ENCODE measurements around the gene GAA. TPM values are rescaled to one million over a fixed set of nuclear protein-coding genes. Genes with fewer than 3 reads are reported as not detected.

The GAA gene
- total and polyA plus RNA-seq, 10 donors = 22.7 to 166 (median 95.9) TPM

DNA sequence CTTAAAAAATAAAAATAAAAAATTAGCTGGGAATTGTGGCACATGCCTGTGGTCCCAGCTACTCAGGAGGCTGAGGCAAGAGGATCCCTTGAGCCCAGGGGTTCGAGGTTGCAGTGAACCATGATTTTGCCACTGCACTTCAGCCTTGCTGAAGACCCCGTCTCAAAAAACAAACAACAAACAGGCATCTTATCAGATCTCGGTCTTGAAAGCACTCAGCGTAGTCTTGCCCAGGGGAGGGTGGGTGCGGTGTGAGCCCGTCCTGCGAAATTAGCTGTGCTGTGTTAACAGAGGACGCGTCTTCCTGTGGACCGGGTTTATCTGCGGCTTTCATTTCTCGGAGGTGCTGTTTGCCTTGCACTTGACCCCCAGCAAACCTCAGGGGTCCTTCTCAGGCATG, 5.4 kb downstream of the GAA start:
- DNase-seq = no peak
- H3K27ac ChIP-seq = no peak overlapping the region

DNA sequence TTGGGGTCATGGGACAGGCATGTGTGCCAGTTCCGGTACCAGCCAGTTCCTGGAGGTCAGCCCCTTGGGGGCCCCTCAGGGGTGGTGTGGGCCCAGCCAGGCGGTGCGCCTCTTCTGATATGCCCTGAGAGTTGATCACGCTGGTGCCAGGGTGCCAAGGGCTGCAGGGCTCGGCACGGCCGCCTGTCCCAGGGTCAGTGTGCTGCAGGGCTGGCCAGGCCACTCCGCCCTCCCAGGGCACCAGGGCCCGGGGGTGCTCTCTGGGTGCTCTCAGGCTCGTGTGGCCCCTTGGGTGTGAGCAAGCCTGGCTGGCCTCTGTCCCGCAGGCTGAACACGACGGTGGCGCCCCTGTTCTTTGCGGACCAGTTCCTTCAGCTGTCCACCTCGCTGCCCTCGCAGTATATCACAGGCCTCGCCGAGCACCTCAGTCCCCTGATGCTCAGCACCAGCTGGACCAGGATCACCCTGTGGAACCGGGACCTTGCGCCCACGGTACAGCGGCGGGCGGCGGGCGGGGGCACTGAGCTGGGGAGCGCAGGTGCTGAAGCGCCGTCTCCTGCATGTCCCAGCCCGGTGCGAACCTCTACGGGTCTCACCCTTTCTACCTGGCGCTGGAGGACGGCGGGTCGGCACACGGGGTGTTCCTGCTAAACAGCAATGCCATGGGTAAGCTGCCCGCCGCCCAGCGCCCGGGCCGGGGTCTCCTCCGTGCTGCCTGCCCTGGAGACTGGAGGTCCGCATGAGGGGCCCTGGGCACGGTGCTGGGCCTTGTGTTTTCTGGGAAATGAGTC, 6.0 kb downstream of the GAA start:
- TF ChIP-seq, protein P1, sequence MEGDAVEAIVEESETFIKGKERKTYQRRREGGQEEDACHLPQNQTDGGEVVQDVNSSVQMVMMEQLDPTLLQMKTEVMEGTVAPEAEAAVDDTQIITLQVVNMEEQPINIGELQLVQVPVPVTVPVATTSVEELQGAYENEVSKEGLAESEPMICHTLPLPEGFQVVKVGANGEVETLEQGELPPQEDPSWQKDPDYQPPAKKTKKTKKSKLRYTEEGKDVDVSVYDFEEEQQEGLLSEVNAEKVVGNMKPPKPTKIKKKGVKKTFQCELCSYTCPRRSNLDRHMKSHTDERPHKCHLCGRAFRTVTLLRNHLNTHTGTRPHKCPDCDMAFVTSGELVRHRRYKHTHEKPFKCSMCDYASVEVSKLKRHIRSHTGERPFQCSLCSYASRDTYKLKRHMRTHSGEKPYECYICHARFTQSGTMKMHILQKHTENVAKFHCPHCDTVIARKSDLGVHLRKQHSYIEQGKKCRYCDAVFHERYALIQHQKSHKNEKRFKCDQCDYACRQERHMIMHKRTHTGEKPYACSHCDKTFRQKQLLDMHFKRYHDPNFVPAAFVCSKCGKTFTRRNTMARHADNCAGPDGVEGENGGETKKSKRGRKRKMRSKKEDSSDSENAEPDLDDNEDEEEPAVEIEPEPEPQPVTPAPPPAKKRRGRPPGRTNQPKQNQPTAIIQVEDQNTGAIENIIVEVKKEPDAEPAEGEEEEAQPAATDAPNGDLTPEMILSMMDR (IDR thresholded peaks at IDR 0.05 in 8 of 11, conservative IDR thresholded peaks at IDR 0.05 in 3 of 11) = no peak
- peak in 1 of 3 donors; percentile 36 for TF ChIP-seq POLR2AphosphoS5 (IDR thresholded peaks at IDR 0.05)
- 90 to 94% (median 93%) methylated on average over 19 to 46 of the region's 46 CpGs for WGBS, 5 donors
- no peak overlapping the region for H3K4me3 ChIP-seq
- intact Hi-C loops (cut with DNase I; ENCODE audit: low total_unique reads) = no loop called here
- DNase-seq = peak; percentile 67
- H3K4me1 ChIP-seq = peaks cover 0 to 29% (median 15%) of the 10 kb centered on the region in 6 donors
- no peak overlapping the region for H3K27ac ChIP-seq
- peaks cover 0 to 63% (median 0%) of the 10 kb centered on the region in 6 donors for H3K36me3 ChIP-seq
- H3K9me3 ChIP-seq = no peaks in the 10 kb centered on the region
- H3K27me3 ChIP-seq (replicated peaks in 1 of 7) = no peaks in the 10 kb centered on the region

More for the DNA sequence above, 5.4 kb downstream of the GAA start:
- WGBS, 5 donors = 80 to 94% (median 90%) methylated on average over 12 of the region's 12 CpGs
- TF ChIP-seq POLR2AphosphoS5 (IDR thresholded peaks at IDR 0.05) (no peak), POLR2A (IDR thresholded peaks at IDR 0.05) (no peak)
- TF ChIP-seq, protein P1 (IDR thresholded peaks at IDR 0.05 in 8 of 11, conservative IDR thresholded peaks at IDR 0.05 in 3 of 11) = no peak
- H3K27me3 ChIP-seq (replicated peaks in 1 of 7) = no peaks in the 10 kb centered on the region
- H3K4me1 ChIP-seq = peaks cover 4 to 36% (median 21%) of the 10 kb centered on the region in 6 donors
- intact Hi-C loops (cut with DNase I; ENCODE audit: low total_unique reads) = no loop called here
- H3K9me3 ChIP-seq = no peaks in the 10 kb centered on the region
- no peak overlapping the region for H3K4me3 ChIP-seq
- H3K36me3 ChIP-seq = peaks cover 0 to 56% (median 0%) of the 10 kb centered on the region in 6 donors

DNA sequence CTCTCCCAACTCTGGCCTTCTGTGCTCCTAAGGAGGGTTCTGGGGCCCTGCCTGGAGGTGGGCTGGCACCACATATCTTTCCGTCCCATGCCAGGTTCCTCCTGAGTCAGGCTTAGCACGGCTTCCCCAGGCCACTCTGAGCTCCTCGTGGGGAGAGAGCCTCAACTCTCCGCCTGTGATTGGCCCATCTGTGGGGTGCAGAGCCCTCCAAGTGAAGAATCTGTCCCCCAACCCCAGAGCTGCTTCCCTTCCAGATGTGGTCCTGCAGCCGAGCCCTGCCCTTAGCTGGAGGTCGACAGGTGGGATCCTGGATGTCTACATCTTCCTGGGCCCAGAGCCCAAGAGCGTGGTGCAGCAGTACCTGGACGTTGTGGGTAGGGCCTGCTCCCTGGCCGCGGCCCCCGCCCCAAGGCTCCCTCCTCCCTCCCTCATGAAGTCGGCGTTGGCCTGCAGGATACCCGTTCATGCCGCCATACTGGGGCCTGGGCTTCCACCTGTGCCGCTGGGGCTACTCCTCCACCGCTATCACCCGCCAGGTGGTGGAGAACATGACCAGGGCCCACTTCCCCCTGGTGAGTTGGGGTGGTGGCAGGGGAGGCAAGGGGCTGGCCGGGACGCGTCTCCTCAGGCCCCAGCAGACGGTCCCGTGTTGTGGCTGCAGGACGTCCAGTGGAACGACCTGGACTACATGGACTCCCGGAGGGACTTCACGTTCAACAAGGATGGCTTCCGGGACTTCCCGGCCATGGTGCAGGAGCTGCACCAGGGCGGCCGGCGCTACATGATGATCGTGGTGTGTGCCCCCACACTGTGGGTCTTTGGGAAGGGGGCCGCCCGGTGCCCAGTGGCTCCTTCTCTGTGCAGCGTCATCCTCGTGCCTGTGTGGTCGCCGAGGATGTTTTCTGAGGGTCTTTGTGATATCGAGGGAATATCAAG, 6.9 kb downstream of the GAA start:
- no peaks in the 10 kb centered on the region for H3K27me3 ChIP-seq (replicated peaks in 1 of 7)
- H3K36me3 ChIP-seq = peaks cover 0 to 72% (median 0%) of the 10 kb centered on the region in 6 donors
- H3K27ac ChIP-seq = no peak overlapping the region
- DNase-seq = peak; percentile 63
- WGBS, 5 donors = 90 to 93% (median 91%) methylated on average over 29 to 40 of the region's 40 CpGs
- peak in 1 of 3 donors; percentile 6 for TF ChIP-seq POLR2AphosphoS5 (IDR thresholded peaks at IDR 0.05)
- no peak for TF ChIP-seq POLR2A (IDR thresholded peaks at IDR 0.05)
- TF ChIP-seq, protein P1 (IDR thresholded peaks at IDR 0.05 in 8 of 11, conservative IDR thresholded peaks at IDR 0.05 in 3 of 11) = no peak
- H3K4me1 ChIP-seq = peaks cover 0 to 21% (median 9%) of the 10 kb centered on the region in 6 donors
- intact Hi-C loops (cut with DNase I; ENCODE audit: low total_unique reads) = no loop called here
- H3K4me3 ChIP-seq = no peak overlapping the region
- no peaks in the 10 kb centered on the region for H3K9me3 ChIP-seq

Measured in spleen (tissue), 11 donors.